Right ventricle myocardium superior (tissue), 1 donor: ENCODE measurements around the gene AASS. TPM values are rescaled to one million over a fixed set of nuclear protein-coding genes. Genes with fewer than 3 reads are reported as not detected.
"Not testable (repeated sequence)": the region's sequence is repeated elsewhere in the genome, so short reads cannot be mapped to it uniquely, and the experiment has no call there.

ENCODE experiments used
- ATAC-seq: fragments of 200-7000 bp; cut with Tn5 transposase; one replicate; pipeline ENCODE4 v1.9.1; 2020; ENCODE audit warnings: mild to moderate bottlenecking; ENCODE audit not compliant: poor library complexity
- DNase-seq: peaks from one replicate; pipeline ENCODE4 v3.0.0-alpha.2; 2020
- intact Hi-C: fragments of 100-400 bp; cut with DNase I; formaldehyde crosslinking; loops from one replicate; pipeline ENCODE4 v1.11.2; 2022
- long read RNA-seq: library from polyadenylated mRNA; unstranded; transcript quantifications from one replicate; pipeline ENCODE4 v2.0.0, GENCODE V29; 2021
- total RNA-seq: library from RNA; stranded (reverse); fragmentation: NEBNext Ultra II Directional; extraction: Animal tissue kit (Norgen Biotek cat#: 25700); gene quantifications from one replicate; pipeline ENCODE4 v1.2.1, GENCODE V29; 2021
- donor health status: DM: no; HTN: yes; CAD: no; lungs with severe emphysema.

AASS gene
- total RNA-seq: 18.6 TPM
- long read RNA-seq, transcript AASS-203 (24 exons, 3,163 nt): major isoform, 17 of 30 reads
- long read RNA-seq, partial matches to known transcripts: 4 of 30 reads
- long read RNA-seq, other reads (novel, unspliced or antisense): 9 of 30 reads

DNA sequence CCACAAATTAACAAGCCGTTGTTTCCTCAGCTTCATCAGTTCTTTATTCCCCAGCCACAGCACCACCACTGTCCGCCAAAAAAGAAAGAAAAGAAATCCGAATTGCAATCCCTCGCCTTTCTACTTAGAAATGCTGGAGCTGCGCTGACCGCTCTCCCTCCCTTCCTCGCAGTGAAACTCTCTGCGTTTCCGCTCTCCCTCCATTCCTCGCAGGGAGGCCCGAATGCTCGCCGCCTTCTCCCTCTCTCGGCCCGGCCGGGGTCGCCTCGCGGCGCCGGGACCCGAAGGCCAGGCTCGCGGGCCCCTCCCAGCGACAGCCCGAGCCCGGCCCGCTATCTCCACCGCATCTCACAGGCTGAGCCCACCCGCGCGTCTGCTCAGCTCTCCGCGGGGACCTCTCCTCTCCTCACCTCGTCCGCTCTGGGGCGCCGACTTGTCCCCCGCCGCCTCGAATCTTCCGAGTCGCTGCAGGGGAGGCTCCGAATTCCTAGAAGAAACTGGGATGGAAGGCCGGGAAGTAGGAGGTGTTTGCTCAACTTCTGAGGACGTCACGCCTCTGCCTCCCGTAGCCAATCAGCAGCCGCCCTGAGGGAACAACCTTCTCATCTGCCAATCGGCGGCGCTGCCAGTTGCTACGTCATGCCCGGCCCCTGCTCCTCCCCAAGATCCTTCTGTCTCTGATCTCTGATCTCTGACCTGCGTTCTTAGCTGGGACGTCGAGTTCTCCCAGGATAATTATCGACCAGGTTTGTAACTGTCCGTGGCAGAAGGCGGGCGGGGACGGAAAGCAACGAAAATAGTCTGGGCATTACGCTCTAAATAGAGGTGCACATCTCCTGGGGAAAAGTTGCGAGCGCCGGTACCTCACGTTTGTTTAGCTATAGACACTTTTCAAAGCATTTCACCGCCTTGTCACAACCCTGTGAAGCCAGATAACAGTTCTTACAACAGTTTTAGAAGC lies at the start of gene AASS:
TSS of gene AASS (minus strand) at position 499 of the 961 bp plus-strand sequence. CDS start 10,523 bp downstream, outside the sequence.
- ATAC-seq: peak; percentile 99
- intact Hi-C loops: no loop called here
- peak; percentile 98 for DNase-seq

- DNase-seq: no peak
- intact Hi-C loops: no loop called here
- no peak for ATAC-seq
Measured at GRCh38 chr7:122188785-122189184, 44.7 kb upstream of the AASS start.

DNA sequence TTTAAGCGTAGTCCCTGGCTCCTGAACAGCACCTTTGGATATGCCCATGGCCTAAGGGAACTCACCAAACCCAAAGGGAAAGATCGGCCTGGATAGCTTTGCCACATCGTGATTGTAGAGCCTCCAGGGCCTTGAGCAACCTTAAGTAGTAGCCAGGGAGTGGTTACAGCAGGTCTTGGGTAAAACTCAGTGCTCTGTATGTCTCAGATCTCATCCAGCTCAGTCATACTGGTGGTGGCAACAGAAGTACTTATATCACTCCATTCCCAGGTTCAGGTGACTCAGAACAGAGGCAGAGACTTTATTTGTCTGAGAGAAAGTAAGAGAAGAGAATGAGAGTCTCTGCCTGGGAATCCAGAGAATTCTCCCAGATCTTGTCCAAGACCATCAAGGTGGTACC lies 39.1 kb upstream of the AASS start:
- no peak for ATAC-seq
- intact Hi-C loops: no loop called here
- no peak for DNase-seq

- intact Hi-C loops: no loop called here
- no peak for DNase-seq
- no peak for ATAC-seq
Measured at GRCh38 chr7:122182081-122182480, 38.0 kb upstream of the AASS start.

- DNase-seq, intact Hi-C loops, ATAC-seq: not testable (repeated sequence)
Measured at GRCh38 chr7:122172144-122172543, 28.1 kb upstream of the AASS start.

DNA sequence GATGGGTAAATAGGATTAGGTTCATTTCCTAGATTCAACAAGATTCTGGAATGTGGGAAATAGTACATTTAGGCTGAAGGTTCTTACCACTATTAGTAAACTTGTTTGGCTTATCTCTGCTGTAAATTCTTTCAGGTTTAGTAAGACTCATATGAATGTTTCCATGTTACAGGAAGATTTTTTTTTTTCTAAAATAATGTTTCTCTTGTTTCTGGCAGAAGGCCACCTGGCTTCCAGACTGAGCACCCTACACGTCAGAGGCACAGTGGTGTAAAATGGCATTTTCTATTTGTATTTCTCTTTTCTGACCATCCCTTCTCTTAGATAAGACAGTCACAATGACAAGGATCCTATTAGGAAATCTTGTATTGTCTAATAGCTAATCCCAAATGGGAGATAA lies 22.7 kb upstream of the AASS start:
- DNase-seq: no peak
- intact Hi-C loops: no loop called here
- ATAC-seq: no peak

- DNase-seq: no peak
- intact Hi-C loops: no loop called here
- ATAC-seq: no peak
Measured at GRCh38 chr7:122166275-122166674, 22.2 kb upstream of the AASS start.

GRCh38 chr7:122161628-122162027 lies 17.6 kb upstream of the AASS start:
- DNase-seq: no peak
- intact Hi-C loops: no loop called here
- ATAC-seq: no peak

GRCh38 chr7:122155566-122155965 lies 11.5 kb upstream of the AASS start:
- intact Hi-C loops: no loop called here
- ATAC-seq (no peak), DNase-seq (no peak)

DNA sequence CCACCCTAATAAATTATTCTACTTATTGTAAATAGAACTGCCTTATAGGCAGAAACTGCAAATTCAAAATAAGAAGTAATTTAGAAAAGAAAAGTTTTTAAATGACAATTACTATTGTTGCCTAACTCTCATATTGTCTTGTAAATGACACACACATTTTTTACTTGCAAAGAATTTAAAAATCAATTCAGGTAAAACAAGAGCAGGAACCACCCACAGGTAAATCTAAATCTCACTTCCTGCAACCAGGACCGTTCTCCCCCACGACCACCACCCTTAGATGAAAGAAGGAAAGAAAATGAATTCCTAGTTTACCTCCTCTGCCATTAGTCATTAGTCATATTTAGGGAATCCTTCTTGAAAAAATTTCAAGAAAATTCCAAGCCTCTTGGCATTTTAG lies 4.8 kb upstream of the AASS start:
- no peak for ATAC-seq
- DNase-seq: no peak
- intact Hi-C loops: no loop called here

DNA sequence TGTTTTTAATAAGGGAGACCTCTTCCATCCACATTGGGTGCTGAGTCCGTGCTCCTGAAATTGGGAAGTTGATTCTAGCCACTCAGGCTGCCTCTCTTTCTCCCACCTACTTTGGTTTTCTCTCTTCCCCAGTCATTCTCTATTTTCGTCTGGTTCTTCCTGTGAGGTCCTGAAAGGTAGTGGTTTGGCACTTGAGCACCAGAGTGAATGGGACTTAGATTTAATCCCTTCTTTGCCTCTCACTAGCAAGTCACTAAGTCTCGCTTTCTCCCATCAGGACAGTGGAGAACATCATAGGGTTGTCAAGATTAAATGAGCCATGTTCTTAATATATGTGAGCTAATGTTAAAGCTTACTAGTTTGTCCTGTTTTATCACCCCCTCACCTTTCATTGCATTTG lies 4.0 kb upstream of the AASS start:
- ATAC-seq: no peak
- intact Hi-C loops: no loop called here
- DNase-seq: no peak

- DNase-seq (no peak), ATAC-seq (no peak)
- intact Hi-C loops: no loop called here
Measured at GRCh38 chr7:122145937-122146645, 2.0 kb upstream of the AASS start.

- ATAC-seq: peak; percentile 47
- DNase-seq: peak; percentile 39
- intact Hi-C loops: no loop called here
Measured at GRCh38 chr7:122143376-122143750, 686 bp downstream of the AASS start.

- ATAC-seq: no peak
- no peak for DNase-seq
- intact Hi-C loops: no loop called here
Measured at GRCh38 chr7:122140918-122141317, 3.1 kb downstream of the AASS start.

GRCh38 chr7:122137251-122138077 lies 6.6 kb downstream of the AASS start:
- DNase-seq: no peak
- peak; percentile 46 for ATAC-seq
- intact Hi-C loops: no loop called here

- peak; percentile 51 for ATAC-seq
- no peak for DNase-seq
- intact Hi-C loops: no loop called here
Measured at GRCh38 chr7:122136639-122137245, 7.3 kb downstream of the AASS start.

GRCh38 chr7:122136078-122136477 lies 8.0 kb downstream of the AASS start:
- intact Hi-C loops: no loop called here
- ATAC-seq: no peak
- no peak for DNase-seq

GRCh38 chr7:122135275-122135674 lies 8.8 kb downstream of the AASS start:
- no peak for DNase-seq
- ATAC-seq: no peak
- intact Hi-C loops: no loop called here
